Effector CD8-positive, alpha-beta T cell (primary cell): ENCODE data around the gene R3HCC1L.
"Not testable (repeated sequence)": the region's sequence is repeated elsewhere in the genome, so short reads cannot be mapped to it uniquely, and the experiment has no call there.

Experiments
- DNase-seq: peaks from one replicate; lab custom pipeline; 2025; lab: John Stamatoyannopoulos, UW

The R3HCC1L gene

DNA sequence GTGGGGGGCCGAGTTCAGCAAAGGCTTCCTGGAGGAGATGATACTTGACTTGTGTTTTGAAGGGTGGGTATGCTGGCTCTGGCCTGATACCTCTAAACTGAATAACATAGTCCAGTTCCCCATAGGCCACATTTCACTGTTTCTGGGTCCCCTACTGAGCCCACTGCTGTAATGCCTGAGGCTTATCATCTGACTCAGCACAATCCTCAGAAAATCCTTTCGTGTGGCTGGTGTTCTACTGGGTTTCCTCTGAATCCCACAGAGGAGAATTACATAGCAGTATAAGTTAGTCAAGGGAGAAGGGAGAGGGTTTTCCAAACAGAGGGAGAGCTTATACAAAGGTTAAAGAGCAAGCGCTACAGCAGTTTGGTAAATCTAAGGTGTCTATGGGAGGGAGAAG is 2.8 kb upstream of the R3HCC1L start:
- no peak for DNase-seq

DNA sequence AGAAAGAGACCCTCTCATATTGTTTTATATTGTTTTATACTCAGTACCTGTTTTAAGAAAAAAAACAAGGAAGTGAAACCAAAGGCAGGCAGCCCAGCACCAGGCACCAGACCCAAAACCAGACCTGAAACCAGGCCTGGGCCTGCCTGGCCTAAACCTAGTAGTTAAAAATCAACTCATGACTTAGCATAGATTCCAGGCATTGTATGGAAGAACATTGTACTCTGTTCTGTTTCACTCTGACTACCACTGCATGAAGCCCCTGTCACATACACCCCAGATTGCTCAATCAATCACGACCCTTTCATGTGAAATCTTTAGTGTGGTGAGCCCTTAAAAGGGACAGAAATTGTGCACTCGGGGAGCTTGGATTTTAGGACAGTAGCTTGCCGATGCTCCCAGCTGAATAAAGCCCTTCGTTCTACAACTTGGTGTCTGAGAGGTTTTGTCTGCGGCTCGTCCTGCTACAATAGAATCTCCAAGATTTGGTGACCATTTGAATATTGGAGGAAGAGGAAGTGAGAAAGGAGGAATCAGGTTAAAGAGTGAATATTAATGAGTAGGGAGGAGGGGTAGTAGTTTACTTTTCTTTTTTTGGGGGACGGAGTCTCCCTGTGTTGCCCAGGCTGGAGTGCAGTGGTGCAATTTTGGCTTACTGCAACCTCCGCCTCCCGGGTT is 1.2 kb upstream of the R3HCC1L start:
- DNase-seq, result not testable (repeated sequence)

DNA sequence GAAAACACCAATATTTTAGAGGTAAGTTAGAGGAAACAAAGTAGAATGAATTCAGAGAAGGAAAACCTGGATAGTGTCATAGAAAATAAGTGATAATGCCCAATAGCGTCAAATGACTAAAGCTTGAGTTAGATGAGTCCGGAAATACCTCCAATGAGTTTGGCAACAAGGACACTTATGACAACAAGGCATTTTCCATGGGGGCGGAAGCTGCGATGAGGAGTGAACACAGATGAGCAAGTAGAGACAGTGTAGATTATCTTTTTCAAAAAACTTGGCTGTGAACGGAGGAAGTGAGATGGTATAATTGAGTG is 383 bp upstream of the R3HCC1L start:
- no peak for DNase-seq

DNA sequence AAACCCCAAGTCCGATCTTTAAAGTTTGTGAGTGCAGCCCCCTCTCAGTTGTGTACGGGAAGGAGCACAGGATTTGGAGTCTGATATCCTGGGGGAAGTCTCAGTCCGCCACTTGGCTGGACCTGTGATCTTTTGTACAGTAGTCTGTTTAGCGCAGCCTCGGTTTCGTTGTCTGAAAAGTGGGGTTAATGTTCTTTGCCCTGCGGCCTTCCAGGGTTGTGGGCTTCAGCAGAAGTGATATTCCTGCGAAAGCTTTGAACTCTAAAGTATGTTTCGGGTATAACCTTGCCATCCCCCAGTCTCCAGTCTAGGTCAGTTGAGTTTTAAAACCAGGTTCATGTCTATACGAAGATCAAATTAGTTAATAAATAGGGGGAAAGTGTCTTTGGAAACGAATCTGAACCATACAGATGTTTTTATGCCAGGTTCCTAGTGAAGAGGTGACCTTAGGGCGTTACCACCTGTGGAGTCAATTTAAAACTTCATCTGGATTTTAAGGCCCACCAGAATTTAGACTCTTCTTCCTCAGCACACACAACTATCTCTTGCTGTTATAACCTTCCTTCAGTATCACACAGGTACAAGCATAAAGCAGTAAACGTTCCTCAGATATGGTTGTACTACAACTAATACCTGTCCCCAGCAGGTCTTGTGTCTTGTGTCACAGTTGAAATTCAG is 904 bp downstream of the R3HCC1L start:
- no peak for DNase-seq

DNA sequence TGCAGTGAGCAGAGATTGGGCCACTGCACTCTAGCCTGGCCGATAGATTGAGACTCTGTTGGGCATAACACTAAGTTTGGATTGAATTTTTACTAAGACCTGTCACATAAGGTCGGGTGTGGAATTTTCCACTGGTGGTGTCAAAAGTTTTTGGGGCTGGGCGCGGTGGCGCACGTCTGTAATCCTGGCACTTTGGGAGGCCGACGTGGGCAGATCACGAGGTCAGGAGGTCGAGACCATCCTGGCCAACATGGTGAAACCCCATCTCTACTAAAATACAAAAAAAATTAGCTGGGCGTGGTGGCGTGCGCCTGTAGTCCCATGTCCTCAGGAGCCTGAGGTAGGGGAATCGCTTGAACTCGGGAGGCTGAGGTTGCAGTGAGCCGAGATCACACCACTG is 2.3 kb downstream of the R3HCC1L start:
- DNase-seq, result not testable (repeated sequence)

DNA sequence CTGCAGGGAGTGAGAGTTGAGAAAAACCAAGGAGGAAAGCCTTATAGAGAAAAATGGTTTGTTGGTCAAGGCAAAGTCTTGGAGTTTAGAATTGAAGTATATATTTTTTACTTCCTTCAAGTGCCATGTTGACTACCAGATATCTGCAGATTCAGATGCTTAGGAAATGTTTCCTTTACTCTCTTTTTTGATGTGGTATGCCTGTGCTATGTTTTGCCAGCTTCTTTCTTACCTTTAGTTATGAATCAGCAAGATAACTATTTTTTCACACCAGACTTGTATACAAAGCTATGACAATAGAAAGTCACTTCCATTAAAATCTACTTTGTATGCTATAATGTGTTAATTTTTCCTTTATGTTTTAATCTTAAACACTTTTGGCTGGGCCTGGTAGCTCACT is 3.6 kb downstream of the R3HCC1L start:
- DNase-seq, result no peak

DNA sequence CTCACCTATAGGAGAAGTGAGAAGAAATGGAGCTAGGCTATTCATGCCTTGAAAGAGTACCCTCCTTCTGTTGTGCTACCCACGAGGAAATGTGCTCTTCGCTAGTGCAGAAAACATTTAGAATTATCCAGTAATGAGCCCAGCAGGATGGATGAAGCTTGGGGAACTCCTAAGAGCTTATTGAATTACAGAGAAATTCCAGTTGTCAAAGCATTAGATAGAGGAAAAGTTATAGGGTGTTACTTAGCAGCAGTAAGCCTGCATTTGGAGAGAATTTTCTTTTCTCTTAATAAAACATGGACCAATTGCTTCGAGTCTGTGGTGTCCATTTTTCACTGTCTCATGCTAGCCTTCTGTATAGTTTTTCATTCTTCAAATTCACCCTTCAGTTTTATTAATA is 5.0 kb downstream of the R3HCC1L start:
- DNase-seq, result no peak

DNA sequence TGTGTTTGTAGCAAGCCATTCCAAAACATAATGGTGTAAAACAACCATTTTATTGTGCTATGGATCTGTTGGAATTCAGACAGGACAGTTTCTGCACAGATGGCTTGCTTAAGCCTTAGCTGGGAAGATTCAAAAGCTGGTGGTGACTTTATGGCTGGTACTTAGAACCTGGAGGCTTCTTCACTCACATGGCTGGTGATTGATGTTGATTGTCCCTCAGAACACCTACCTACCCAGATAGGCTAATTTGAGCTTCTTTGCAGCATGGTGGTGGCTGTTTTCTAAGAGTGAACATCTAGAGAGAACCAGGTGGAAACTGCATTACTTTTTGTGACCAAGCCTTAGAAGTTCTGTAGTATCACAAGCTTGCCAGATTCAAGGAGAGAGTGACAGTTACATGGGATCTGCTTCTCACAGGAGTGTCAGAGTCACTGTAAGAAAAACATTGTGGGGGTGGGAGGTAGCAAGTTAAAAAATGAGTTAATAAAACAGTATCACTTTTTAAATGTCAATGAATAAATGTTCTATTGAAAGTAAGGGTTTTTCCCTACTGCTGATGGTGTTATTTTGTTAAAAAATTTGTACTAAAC is 7.1 kb downstream of the R3HCC1L start:
- no peak for DNase-seq

DNA sequence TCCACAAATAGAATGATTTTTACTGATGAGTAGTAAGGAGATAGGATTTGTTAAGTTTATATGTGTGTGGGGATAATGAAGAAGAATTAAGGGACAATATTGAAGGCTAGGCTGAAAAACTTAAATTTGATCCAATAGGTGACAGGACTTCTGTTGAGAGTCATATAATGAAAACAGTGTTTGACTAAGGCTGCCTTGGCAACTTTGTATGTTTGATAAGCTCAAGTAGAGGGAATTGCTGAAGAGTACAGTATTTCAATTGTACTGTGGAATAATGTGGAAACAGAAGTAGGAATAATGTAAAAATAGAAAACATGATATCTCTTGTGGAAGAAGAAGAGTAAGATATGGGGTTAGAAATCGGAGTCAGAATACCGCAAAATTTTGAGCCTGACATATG is 10.5 kb downstream of the R3HCC1L start:
- DNase-seq, result no peak

DNA sequence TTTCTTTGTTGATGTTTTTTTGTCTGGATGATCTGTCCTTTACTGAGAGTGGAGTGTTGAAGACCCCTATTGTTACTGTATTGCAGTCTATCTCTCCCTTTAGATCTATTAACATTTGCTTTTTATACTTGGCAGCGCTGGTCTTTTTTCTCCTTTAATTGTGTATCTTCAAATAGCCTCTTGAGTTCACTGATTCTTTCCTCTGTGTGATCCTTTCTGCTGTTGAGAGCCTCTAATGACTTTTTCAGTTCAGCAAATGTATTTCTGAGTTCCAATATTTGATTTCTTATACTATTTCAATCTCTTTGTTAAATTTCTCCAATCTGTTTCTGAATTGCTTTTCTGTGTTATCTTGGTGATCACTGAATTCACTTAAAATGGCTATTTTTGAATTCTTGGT is 15.4 kb downstream of the R3HCC1L start:
- DNase-seq, result no peak

DNA sequence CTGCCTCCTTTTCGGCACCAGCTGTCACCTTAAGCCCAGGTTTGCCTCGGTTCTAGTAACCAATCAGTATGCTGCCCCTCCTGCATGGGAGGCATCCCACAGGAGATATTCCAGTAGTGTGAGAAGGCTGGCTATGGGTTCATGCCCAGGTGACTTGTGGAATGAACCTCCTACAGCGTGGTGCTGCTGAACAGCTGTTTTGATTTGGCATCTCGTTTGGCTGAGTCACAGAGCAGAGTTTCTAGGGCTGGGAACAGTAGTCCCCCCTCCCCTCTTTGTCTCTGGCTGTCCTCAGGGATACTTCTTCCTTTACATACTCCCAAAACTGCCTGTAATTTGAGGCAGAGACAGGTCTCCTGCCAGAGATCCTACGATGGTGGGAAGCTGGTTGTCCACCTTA is 16.1 kb downstream of the R3HCC1L start:
- DNase-seq, result no peak

DNA sequence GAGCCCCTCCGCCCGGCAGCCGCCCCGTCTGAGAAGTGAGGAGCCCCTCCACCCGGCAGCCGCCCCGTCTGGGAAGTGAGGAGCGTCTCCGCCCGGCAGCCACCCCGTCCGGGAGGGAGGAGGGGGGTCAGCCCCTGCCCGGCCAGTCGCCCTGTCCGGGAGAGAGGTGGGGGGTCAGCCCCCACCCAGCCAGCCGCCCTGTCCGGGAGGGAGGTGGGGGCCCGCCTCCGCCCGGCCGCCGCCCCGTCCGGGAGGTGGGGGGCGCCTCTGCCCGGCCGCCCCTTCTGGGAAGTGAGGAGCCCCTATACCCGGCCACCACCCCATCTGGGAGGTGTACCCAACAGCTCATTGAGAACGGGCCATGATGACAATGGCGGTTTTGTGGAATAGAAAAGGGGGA is 18.3 kb downstream of the R3HCC1L start:
- not testable (repeated sequence) for DNase-seq

DNA sequence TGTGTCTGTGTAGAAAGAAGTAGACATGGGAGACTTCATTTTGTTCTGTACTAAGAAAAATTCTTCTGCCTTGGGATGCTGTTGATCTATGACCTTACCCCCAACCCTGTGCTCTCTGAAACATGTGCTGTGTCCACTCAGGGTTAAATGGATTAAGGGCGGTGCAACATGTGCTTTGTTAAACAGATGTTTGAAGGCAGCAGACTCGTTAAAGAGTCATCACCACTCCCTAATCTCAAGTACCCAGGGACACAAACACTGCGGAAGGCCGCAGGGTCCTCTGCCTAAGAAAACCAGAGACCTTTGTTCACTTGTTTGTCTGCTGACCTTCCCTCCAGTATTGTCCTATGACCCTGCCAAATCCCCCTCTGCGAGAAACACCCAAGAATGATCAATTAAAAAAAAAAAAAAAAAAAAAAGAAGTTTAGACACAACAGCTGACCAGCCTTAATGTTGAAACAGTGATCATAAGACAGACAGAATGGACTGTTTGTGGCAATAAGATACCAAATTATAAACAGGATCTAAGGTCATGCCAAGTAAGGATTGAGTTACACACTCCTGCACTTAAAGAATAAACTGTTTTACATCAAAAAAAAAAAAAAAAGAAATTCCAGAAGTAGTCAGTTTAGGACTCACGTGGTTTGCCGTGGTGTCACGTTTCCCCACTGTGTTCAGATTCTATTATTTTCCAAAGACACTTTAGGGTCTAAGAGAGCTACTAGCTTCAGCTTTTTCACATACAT is 18.9 kb downstream of the R3HCC1L start:
- not testable (repeated sequence) for DNase-seq

DNA sequence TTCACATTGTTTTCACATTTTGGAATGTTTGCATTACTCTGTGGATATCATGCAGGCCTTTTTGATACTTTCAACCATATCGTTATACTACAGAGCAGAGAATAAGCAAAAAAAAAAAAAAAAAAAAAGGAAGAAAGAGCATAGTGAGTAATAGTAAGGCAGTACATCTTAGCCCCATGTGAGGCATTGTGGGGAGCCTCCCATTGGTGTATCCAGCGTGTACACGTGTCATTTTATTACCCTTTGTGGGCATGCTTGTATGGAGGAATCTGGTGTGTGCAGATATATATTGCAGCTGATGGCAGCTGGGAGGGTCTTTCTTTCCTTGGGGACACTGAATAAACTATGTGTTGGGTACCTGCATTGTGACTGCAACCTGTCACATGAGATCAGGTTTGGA is 19.6 kb downstream of the R3HCC1L start:
- no peak for DNase-seq

DNA sequence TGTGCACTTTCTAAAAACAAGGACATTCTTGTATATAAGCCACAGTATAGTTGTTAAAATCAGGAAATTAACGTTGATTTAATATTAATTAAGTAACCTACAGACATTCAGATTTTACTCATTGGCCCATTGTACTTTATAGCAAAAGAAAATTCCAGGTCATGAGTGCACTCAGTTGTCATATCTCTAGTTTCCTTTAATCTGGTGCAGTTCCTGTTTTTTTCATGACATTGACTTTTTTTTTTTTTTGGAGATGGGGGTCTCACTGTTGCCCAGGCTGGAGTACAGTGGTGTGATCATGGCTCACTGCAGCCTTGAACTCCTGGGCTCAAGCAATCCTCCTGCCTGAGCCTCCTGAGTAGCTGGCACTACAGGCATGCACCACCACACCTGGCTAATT is 24.1 kb downstream of the R3HCC1L start:
- DNase-seq, result no peak

DNA sequence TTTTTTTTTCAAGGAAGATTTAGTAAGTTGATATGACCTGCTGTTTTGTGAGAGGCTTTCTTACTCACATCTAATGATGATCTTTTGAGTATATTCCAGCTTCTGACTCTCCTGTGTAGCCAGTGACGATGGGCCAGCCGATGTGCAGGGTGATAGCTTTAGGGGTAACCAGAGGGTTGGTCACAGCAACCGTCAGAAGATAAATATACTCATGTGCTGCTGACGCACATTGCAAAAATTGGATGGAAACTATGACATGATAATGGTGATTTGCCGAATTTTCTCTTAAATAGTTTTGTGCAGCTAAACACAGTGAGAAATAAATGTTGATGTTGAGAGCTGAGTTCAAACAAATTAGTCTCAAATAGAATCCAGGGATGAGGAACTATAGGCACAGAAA is 29.5 kb downstream of the R3HCC1L start:
- DNase-seq, result no peak

DNA sequence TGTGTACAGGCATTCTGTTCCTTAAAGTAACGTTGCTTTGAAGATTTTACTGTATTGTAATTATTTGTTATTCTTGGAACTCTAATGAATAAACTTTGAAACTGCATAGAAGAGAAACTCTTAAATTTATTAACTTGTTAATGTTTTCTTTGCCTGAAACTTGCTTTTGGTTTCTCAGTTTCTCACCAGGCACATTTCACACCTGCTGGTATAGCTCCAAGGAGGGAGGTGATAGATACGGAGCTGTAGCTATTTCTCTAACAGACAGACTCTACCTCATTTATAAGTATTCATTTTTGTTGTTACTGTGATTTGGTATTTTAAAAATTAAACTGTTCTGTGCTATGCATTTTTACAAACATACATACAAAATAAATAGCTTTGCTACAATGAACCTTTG is 32.7 kb downstream of the R3HCC1L start:
- no peak for DNase-seq

DNA sequence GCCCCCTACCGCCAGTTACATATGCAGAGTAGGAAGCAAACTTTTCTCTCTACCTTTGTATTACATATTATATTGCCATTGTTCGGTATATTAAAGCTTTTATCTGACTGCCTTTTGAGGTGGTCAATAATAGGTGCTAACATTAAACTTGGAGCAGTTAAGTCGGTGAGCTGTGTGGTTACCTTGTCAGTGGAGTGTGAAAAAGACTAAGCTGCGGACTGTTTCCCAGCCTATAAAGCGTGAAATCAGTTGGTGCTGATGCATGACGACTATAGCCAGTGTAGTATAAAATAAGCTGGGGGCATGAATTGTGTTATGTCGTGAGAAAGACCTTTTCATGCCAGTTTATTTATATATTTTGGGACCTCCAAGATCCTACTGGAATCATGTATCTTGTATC is 33.7 kb downstream of the R3HCC1L start:
- DNase-seq, result no peak

DNA sequence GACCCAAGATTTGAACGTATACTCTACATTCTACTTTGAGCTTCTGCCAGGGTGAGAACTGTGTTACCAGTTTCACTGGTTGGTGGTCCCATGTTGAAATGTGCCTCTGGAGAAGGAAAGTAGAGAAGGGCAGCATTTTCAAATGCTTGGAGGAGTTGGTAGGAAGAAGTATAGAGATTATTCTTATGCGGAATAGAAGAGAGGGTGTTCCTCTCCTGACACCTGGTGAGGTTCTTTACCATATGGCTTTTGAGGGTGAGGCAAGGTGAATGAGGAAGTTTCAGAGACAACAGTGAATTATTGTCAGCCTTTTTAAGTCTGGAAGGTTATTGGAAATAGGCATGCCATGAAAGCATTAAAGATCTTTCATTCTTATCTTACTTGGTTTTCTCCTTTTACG is 34.3 kb downstream of the R3HCC1L start:
- DNase-seq, result no peak

DNA sequence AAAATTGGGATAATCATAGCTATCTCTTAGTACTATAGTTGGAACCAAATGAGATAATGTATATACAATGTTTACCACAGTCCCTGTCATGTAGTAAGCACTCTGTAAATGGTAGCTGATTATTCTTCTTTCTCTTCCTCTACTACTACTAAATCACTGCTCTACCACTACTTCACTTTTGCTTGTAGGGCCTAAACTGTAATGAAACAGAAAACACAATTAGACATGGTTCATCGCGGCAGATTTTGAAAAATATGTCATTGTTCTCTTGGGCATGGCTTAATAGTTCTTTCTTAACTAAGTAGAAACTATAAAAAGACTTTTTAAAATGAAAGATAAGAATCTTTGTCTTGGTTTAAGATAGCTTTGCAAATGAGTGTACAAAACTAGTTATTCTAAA is 34.9 kb downstream of the R3HCC1L start:
- DNase-seq, result no peak

DNA sequence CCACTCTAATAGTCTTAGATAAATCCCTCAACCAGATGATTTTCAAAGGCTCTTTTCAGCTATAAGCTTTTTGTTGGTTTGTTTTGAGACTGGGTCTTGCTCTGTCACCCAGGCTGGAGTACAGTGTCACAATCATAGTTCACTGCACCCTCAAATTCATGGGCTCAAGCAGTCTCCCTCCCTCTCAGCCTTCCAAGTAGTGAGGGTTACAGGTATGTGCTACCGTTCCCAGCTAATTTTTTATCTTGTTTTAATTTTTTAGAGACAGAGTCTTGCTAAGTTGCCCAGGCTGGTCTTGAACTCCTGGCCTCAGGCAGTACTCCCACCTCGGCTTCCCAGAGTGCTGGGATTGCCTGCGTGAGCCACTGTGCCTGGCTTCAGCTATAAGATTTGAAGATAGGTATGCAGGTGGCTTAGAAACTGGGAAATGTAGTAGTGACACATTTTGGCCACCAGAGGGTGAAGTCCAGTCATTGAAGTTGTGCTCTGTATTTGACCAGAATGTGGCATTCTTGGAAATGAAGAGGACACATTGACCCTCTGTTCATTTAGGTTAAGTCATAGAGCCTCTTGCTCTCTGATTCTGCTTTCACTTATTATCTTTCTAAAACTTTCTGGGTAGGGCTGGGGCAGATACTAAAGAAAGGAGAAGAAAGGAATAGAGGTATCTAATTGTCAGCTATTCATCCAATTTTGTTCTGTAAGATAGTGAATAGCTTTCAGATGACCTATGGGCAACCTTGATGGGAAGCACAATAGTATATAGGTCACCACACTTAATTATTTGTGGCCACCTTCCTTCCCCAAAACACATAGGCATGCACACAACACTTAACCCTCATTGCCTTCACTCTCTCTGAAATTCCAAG is 36.0 kb downstream of the R3HCC1L start:
- no peak for DNase-seq

DNA sequence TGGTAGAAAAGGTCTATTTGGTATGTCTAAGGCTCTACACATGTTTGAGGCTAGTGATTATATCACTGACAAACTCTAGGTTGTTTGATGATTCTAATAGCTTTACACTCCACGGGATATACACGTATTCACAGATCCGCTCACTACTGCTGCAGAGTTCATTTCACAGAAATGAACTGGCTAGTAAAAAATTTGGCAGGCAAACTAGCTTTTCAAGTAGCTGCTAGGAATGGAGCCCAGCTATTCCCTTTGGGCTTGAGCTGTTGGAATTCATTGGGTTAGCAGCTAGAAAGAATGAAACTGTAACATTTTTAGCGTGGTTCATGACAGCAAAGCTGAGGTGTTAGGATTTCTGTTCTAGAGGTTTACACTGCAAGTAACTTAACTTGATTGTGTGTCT is 37.6 kb downstream of the R3HCC1L start:
- DNase-seq, result no peak
